Neural cell (in vitro differentiated cells): ENCODE data around the gene HPSE2.

ENCODE experiments used
- CTCF ChIP-seq: fragments of 450-650 bp; IDR thresholded peaks from 2 replicates; pipeline ENCODE4 v1.5.1; 2014; ENCODE audit warnings: antibody characterized with exemption, mild to moderate bottlenecking, moderate library complexity; ENCODE audit not compliant: poor library complexity, severe bottlenecking
- EP300 ChIP-seq: fragments of 450-650 bp; conservative IDR thresholded peaks from 2 replicates; pipeline ENCODE4 v1.6.1; 2014; ENCODE audit warnings: antibody characterized with exemption, mild to moderate bottlenecking, moderate library complexity; ENCODE audit not compliant: poor library complexity, severe bottlenecking
- EZH2 ChIP-seq: fragments of 200-600, 300-800 bp; shearing (Covaris generic), sonication (generic); IDR thresholded peaks from 2 replicates; pipeline ENCODE4 v1.6.1; 2014; ENCODE audit warnings: antibody characterized with exemption, low read length, borderline replicate concordance, mild to moderate bottlenecking; ENCODE audit not compliant: insufficient read depth, poor library complexity, severe bottlenecking
- MXI1 ChIP-seq: fragments of 450-650 bp; conservative IDR thresholded peaks from 2 replicates; pipeline ENCODE4 v1.6.1; 2014; ENCODE audit warnings: antibody characterized with exemption, mild to moderate bottlenecking; ENCODE audit not compliant: poor library complexity, severe bottlenecking
- SMC3 ChIP-seq: fragments of 450-650 bp; conservative IDR thresholded peaks from 2 replicates; pipeline ENCODE4 v1.6.1; 2014; ENCODE audit warnings: antibody characterized with exemption, mild to moderate bottlenecking, moderate library complexity; ENCODE audit not compliant: poor library complexity
- TF ChIP-seq, protein P1 (sequence below): IDR thresholded peaks from 2 replicates; pipeline ENCODE4 v1.6.1; 2012; ENCODE audit warnings: borderline replicate concordance

GRCh38 chr10:98453729-98454128, 781.9 kb downstream of the HPSE2 start:
- TF ChIP-seq CTCF, result no peak
- TF ChIP-seq, protein P1, sequence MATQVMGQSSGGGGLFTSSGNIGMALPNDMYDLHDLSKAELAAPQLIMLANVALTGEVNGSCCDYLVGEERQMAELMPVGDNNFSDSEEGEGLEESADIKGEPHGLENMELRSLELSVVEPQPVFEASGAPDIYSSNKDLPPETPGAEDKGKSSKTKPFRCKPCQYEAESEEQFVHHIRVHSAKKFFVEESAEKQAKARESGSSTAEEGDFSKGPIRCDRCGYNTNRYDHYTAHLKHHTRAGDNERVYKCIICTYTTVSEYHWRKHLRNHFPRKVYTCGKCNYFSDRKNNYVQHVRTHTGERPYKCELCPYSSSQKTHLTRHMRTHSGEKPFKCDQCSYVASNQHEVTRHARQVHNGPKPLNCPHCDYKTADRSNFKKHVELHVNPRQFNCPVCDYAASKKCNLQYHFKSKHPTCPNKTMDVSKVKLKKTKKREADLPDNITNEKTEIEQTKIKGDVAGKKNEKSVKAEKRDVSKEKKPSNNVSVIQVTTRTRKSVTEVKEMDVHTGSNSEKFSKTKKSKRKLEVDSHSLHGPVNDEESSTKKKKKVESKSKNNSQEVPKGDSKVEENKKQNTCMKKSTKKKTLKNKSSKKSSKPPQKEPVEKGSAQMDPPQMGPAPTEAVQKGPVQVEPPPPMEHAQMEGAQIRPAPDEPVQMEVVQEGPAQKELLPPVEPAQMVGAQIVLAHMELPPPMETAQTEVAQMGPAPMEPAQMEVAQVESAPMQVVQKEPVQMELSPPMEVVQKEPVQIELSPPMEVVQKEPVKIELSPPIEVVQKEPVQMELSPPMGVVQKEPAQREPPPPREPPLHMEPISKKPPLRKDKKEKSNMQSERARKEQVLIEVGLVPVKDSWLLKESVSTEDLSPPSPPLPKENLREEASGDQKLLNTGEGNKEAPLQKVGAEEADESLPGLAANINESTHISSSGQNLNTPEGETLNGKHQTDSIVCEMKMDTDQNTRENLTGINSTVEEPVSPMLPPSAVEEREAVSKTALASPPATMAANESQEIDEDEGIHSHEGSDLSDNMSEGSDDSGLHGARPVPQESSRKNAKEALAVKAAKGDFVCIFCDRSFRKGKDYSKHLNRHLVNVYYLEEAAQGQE, result no peak
- no peak for TF ChIP-seq MXI1
- no peak for TF ChIP-seq EZH2
- no peak for TF ChIP-seq EP300
- no peak for TF ChIP-seq SMC3
